HG03135 (cell line): ENCODE results near the gene RASL11A.
"Not testable (repeated sequence)": the region's sequence is repeated elsewhere in the genome, so short reads cannot be mapped to it uniquely, and the experiment has no call there.

Experiments used
- ATAC-seq: cut with Tn5 transposase; IDR thresholded peaks from one replicate; pipeline ENCODE4 v1.9.1; 2021; ENCODE audit warnings: mild to moderate bottlenecking, moderate library complexity; ENCODE audit not compliant: unreplicated experiment

RASL11A gene

GRCh38 chr13:27270594-27271520 lies at the start of gene RASL11A:
TSS of gene RASL11A (plus strand) at chr13:27270830. CDS start at chr13:27270945, 115 bp downstream.
- ATAC-seq: peak; percentile 84

- ATAC-seq: not testable (repeated sequence)
These were observed 48.5 kb upstream of the RASL11A start for GRCh38 chr13:27222100-27222499.

GRCh38 chr13:27226991-27227390 lies 43.6 kb upstream of the RASL11A start:
- ATAC-seq: no peak

- ATAC-seq: no peak
These were observed 42.5 kb upstream of the RASL11A start for GRCh38 chr13:27228131-27228530.

GRCh38 chr13:27229642-27230041 lies 41.0 kb upstream of the RASL11A start:
- no peak for ATAC-seq

GRCh38 chr13:27233964-27234363 lies 36.7 kb upstream of the RASL11A start:
- ATAC-seq: no peak

- ATAC-seq: no peak
These were observed 34.2 kb upstream of the RASL11A start for GRCh38 chr13:27236478-27236877.

GRCh38 chr13:27242702-27243101 lies 27.9 kb upstream of the RASL11A start:
- no peak for ATAC-seq

GRCh38 chr13:27245610-27246009 lies 25.0 kb upstream of the RASL11A start:
- no peak for ATAC-seq

GRCh38 chr13:27250833-27251165 lies 19.8 kb upstream of the RASL11A start:
- ATAC-seq: peak; percentile 12

- ATAC-seq: peak; percentile 95
These were observed 19.2 kb upstream of the RASL11A start, which contains the start of gene RPL21 for GRCh38 chr13:27251166-27252091. TSS of gene RPL21 (plus strand) at chr13:27251558. CDS start at chr13:27253777, 2,219 bp downstream.

- no peak for ATAC-seq
These were observed 18.2 kb upstream of the RASL11A start for GRCh38 chr13:27252467-27252866.

- ATAC-seq: no peak
These were observed 13.4 kb upstream of the RASL11A start for GRCh38 chr13:27257233-27257568.

GRCh38 chr13:27257648-27258253 lies 12.9 kb upstream of the RASL11A start:
- ATAC-seq: no peak

GRCh38 chr13:27258637-27259386 lies 11.8 kb upstream of the RASL11A start:
- no peak for ATAC-seq

GRCh38 chr13:27259831-27260230 lies 10.8 kb upstream of the RASL11A start:
- no peak for ATAC-seq

GRCh38 chr13:27261396-27261795 lies 9.2 kb upstream of the RASL11A start:
- ATAC-seq: no peak

GRCh38 chr13:27263438-27263837 lies 7.2 kb upstream of the RASL11A start:
- no peak for ATAC-seq

GRCh38 chr13:27264181-27264580 lies 6.4 kb upstream of the RASL11A start:
- no peak for ATAC-seq

GRCh38 chr13:27264648-27265047 lies 6.0 kb upstream of the RASL11A start:
- no peak for ATAC-seq
